SK-N-SH (cell line): ENCODE results near the gene NUDCD3.

Experiments used
- CTCF ChIP-seq: fragments of 200-600 bp; sonication (generic); IDR thresholded peaks from 2 replicates; pipeline ENCODE4 v1.6.1; 2017; ENCODE audit warnings: antibody characterized with exemption, mild to moderate bottlenecking, moderate library complexity
- ELF1 ChIP-seq: IDR thresholded peaks from 2 replicates; pipeline ENCODE4 v1.4.0; 2012
- FOXM1 ChIP-seq: IDR thresholded peaks from 2 replicates; pipeline ENCODE4 v1.4.0; 2012; ENCODE audit warnings: low read depth, mild to moderate bottlenecking
- MAX ChIP-seq: IDR thresholded peaks from 2 replicates; pipeline ENCODE4 v1.4.0; 2012; ENCODE audit warnings: low read depth
- MXI1 ChIP-seq: IDR thresholded peaks from 2 replicates; pipeline ENCODE4 v1.6.1; 2012; ENCODE audit warnings: mild to moderate bottlenecking, low read depth, low read length, improper control_type of control experiment
- POLR2AphosphoS5 ChIP-seq: IDR thresholded peaks from 2 replicates; pipeline ENCODE4 v1.6.1; 2012; ENCODE audit warnings: low read depth, low read length
- RAD21 ChIP-seq: IDR thresholded peaks from 2 replicates; pipeline ENCODE4 v1.6.1; 2012; ENCODE audit warnings: mild to moderate bottlenecking, low read length
- RXRA ChIP-seq: IDR thresholded peaks from 2 replicates; pipeline ENCODE4 v1.4.0; 2012; ENCODE audit warnings: low read depth, mild to moderate bottlenecking, borderline replicate concordance
- SIN3A ChIP-seq: IDR thresholded peaks from 2 replicates; pipeline ENCODE4 v1.6.1; 2012; ENCODE audit warnings: low read depth, mild to moderate bottlenecking, low read length, moderate library complexity, borderline replicate concordance
- SMC3 ChIP-seq: IDR thresholded peaks from 2 replicates; pipeline ENCODE4 v1.6.1; 2012; ENCODE audit warnings: low read depth, low read length, improper control_type of control experiment
- TEAD4 ChIP-seq: IDR thresholded peaks from 2 replicates; pipeline ENCODE4 v1.4.0; 2012; ENCODE audit warnings: mild to moderate bottlenecking, borderline replicate concordance; ENCODE audit not compliant: insufficient read depth
- YY1 ChIP-seq: IDR thresholded peaks from 2 replicates; pipeline ENCODE4 v1.4.0; 2012; ENCODE audit warnings: low read depth, mild to moderate bottlenecking
- ZBTB33 ChIP-seq: IDR thresholded peaks from 2 replicates; pipeline ENCODE4 v1.4.0; 2012; ENCODE audit warnings: low read depth, borderline replicate concordance

- TF ChIP-seq CTCF: no peak
- no peak for TF ChIP-seq RXRA
- TF ChIP-seq YY1: no peak
- no peak for TF ChIP-seq TEAD4
- TF ChIP-seq MAX: no peak
- TF ChIP-seq MXI1: no peak
- no peak for TF ChIP-seq RAD21
- TF ChIP-seq SMC3: no peak
- TF ChIP-seq POLR2AphosphoS5: no peak
- no peak for TF ChIP-seq ELF1
- no peak for TF ChIP-seq FOXM1
- no peak for TF ChIP-seq SIN3A
- no peak for TF ChIP-seq ZBTB33
Measured at GRCh38 chr7:44494960-44495359, 4.5 kb upstream of the NUDCD3 start.
